Stimulated activated CD4-positive, alpha-beta T cell treated with anti-CD3 and anti-CD28 coated beads, Interleukin-15, amount 100 ng/mL, for 1 hour (primary cell): ENCODE data around the gene MPPED1.

Source experiments
- DNase-seq, 2 donors: peaks; one replicate each; pipeline ENCODE4 v3.0.0-alpha.2; 2020; ENCODE audit warnings: low read depth in 1 of 2, low spot score in 1 of 2

MPPED1 gene

GRCh38 chr22:43535741-43536140 lies 123.9 kb downstream of the MPPED1 start:
- DNase-seq: no peak

- no peak for DNase-seq
These were observed 125.3 kb downstream of the MPPED1 start for GRCh38 chr22:43537019-43537585.

GRCh38 chr22:43539572-43540528 lies 128.0 kb downstream of the MPPED1 start:
- DNase-seq: no peak

GRCh38 chr22:43540529-43540923 lies 128.7 kb downstream of the MPPED1 start:
- DNase-seq: no peak

- DNase-seq: no peak
These were observed 129.2 kb downstream of the MPPED1 start for GRCh38 chr22:43541022-43541421.

- no peak for DNase-seq
These were observed 129.9 kb downstream of the MPPED1 start for GRCh38 chr22:43541462-43542407.

GRCh38 chr22:43542681-43543521 lies 131.1 kb downstream of the MPPED1 start:
- DNase-seq: no peak

- no peak for DNase-seq
These were observed 131.9 kb downstream of the MPPED1 start for GRCh38 chr22:43543522-43544288.

GRCh38 chr22:43544289-43544673 lies 132.5 kb downstream of the MPPED1 start:
- no peak for DNase-seq

- no peak for DNase-seq
These were observed 134.4 kb downstream of the MPPED1 start for GRCh38 chr22:43546186-43546585.

GRCh38 chr22:43550024-43550620 lies 138.3 kb downstream of the MPPED1 start:
- DNase-seq: no peak

GRCh38 chr22:43550672-43551071 lies 138.9 kb downstream of the MPPED1 start:
- DNase-seq: no peak

GRCh38 chr22:43553451-43554258 lies 141.8 kb downstream of the MPPED1 start:
- DNase-seq: no peak

GRCh38 chr22:43554259-43554636 lies 142.4 kb downstream of the MPPED1 start:
- no peak for DNase-seq

- DNase-seq: no peak
These were observed 143.0 kb downstream of the MPPED1 start for GRCh38 chr22:43554694-43555365.

- DNase-seq: no peak
These were observed 144.0 kb downstream of the MPPED1 start for GRCh38 chr22:43555561-43556515.
